HepG2 (cell line): ENCODE results near the gene CAMTA1.

Source experiments
- HDAC2 ChIP-seq: sonication (generic); formaldehyde crosslinking; IDR thresholded peaks from 2 replicates; pipeline ENCODE4 v1.4.0; 2020; ENCODE audit warnings: missing genetic modification reagents
- JUNB ChIP-seq: sonication (generic); formaldehyde crosslinking; IDR thresholded peaks from 2 replicates; pipeline ENCODE4 v1.8.0; 2022; ENCODE audit warnings: missing genetic modification reagents, mild to moderate bottlenecking, borderline replicate concordance
- MEIS1 ChIP-seq: sonication (generic); formaldehyde crosslinking; IDR thresholded peaks from 2 replicates; pipeline ENCODE4 v1.9.0; 2021; ENCODE audit warnings: mild to moderate bottlenecking, missing genetic modification reagents, moderate library complexity, borderline replicate concordance
- NCOA1 ChIP-seq: sonication (generic); formaldehyde crosslinking; IDR thresholded peaks from 2 replicates; pipeline ENCODE4 v1.9.0; 2021; ENCODE audit warnings: missing genetic modification reagents

DNA sequence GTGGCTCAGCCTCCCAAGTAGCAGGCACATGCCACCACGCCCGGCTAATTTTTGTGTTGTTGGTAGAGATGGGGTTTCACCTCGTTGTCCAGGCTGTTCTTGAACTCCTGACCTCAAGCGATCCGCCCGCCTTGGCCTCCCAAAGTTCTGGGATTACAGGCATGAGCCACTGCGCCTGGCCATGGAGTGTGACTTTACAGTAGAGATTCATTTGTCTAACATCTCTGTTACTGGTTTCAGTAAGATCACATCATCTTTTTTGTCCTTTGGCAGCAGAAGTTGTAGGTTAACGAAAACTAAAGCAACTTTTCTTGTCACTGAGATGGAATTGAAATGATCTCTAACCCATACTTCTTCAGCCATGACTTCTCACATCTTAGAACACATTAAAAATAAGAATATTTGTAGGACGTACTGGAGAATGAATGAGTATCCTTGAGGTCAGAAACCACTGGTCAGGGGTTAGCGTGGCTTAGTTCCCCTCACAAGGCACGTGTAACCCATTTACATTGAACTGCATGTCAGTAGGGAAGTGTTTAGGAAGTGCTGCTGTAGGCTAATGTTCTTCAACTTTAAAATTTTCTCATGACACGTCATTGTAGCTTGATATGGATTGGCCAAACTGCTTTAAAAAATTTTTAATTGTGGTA, 75.9 kb downstream of the CAMTA1 start:
- TF ChIP-seq MEIS1 (CRISPR knock-in tag) (no peak), NCOA1 (no peak), HDAC2 (CRISPR knock-in tag) (no peak), JUNB (CRISPR knock-in tag) (no peak)
